IMR-90 (cell line): ENCODE results near the gene PLCH1. TPM values are rescaled to one million over a fixed set of nuclear protein-coding genes. Genes with fewer than 3 reads are reported as not detected.

Experiments used
- ATAC-seq: fragments of 200-7000 bp; cut with Tn5 transposase; 2 replicates; pipeline ENCODE4 v1.9.1; 2020; ENCODE audit warnings: low read depth, mild to moderate bottlenecking, moderate library complexity
- BruUV-seq: library from RNA; stranded (reverse); fragments of 400-500 nt; replicated peaks from 2 replicates; lab custom pipeline; 2021; lab: Mats Ljungman, UMichigan
- CTCF ChIA-PET: fragments of 300-600 bp; formaldehyde crosslinking; extraction: SDS; loops from one replicate; lab custom pipeline; 2021; ENCODE audit warnings: antibody characterized with exemption; lab: Yijun Ruan, JAX
- POLR2A ChIA-PET: fragments of 300-600 bp; sonication (Branson Sonifier 250); formaldehyde crosslinking; loops from one replicate; lab custom pipeline; 2022; ENCODE audit warnings: antibody characterized with exemption; ENCODE audit not compliant: unreplicated experiment; lab: Charles Lee
- DNase-seq: peaks from one replicate; pipeline ENCODE4 v3.0.0; 2013
- H2AFZ ChIP-seq: replicated peaks from 2 replicates; pipeline ENCODE3; 2013; ENCODE audit warnings: low read length, mild to moderate bottlenecking; ENCODE audit not compliant: poor library complexity
- H2AK5ac ChIP-seq: 2 replicates; pipeline ENCODE4 v1.6.1; 2013; ENCODE audit warnings: low read depth, low read length, inconsistent platforms
- H2AK9ac ChIP-seq: replicated peaks from 2 replicates; pipeline ENCODE3; 2013; ENCODE audit warnings: mild to moderate bottlenecking, low read depth, low read length, moderate library complexity; ENCODE audit not compliant: poor library complexity
- H2BK120ac ChIP-seq: 2 replicates; pipeline ENCODE4 v1.6.1; 2013; ENCODE audit warnings: low read depth, low read length, inconsistent platforms
- H2BK15ac ChIP-seq: 3 replicates; pipeline ENCODE4 v1.6.1; 2013; ENCODE audit warnings: low read depth, low read length, inconsistent platforms
- H2BK20ac ChIP-seq: 2 replicates; pipeline ENCODE4 v1.6.1; 2013; ENCODE audit warnings: low read depth, mild to moderate bottlenecking, inconsistent platforms, low read length, moderate library complexity
- H2BK5ac ChIP-seq: 2 replicates; pipeline ENCODE4 v1.6.1; 2013; ENCODE audit warnings: mild to moderate bottlenecking, low read depth, low read length, inconsistent platforms; ENCODE audit not compliant: poor library complexity, severe bottlenecking
- H3K14ac ChIP-seq: replicated peaks from 2 replicates; pipeline ENCODE4 v1.6.1; 2013; ENCODE audit warnings: low read depth, low read length, inconsistent platforms
- H3K18ac ChIP-seq: 2 replicates; pipeline ENCODE4 v1.6.1; 2013; ENCODE audit warnings: low read depth, low read length, control low read depth
- H3K23ac ChIP-seq: 2 replicates; pipeline ENCODE4 v1.6.1; 2013; ENCODE audit warnings: low read depth, low read length, inconsistent platforms
- H3K27ac ChIP-seq: 2 replicates; pipeline ENCODE4 v1.5.1; 2013; ENCODE audit warnings: mild to moderate bottlenecking, control low read depth, low read length; ENCODE audit not compliant: insufficient read depth
- H3K27me3 ChIP-seq: 2 replicates; pipeline ENCODE4 v1.6.1; 2013; ENCODE audit warnings: low read length; ENCODE audit not compliant: control insufficient read depth, insufficient read depth
- H3K36me3 ChIP-seq: 2 replicates; pipeline ENCODE4 v1.6.1; 2013; ENCODE audit warnings: low read length, mixed read lengths; ENCODE audit not compliant: control insufficient read depth, insufficient read depth
- H3K4ac ChIP-seq: 2 replicates; pipeline ENCODE4 v1.6.1; 2013; ENCODE audit warnings: low read depth, low read length, inconsistent platforms
- H3K4me1 ChIP-seq: 2 replicates; pipeline ENCODE4 v1.6.1; 2013; ENCODE audit warnings: low read length, mixed read lengths; ENCODE audit not compliant: control insufficient read depth, insufficient read depth
- H3K4me2 ChIP-seq: 2 replicates; pipeline ENCODE4 v1.6.1; 2013; ENCODE audit warnings: low read depth, mild to moderate bottlenecking, control low read depth, low read length, moderate library complexity
- H3K4me3 ChIP-seq: 2 replicates; pipeline ENCODE4 v1.5.1; 2013; ENCODE audit warnings: low read depth, mild to moderate bottlenecking, control low read depth, low read length, moderate library complexity; ENCODE audit not compliant: insufficient read depth
- H3K56ac ChIP-seq: 2 replicates; pipeline ENCODE4 v1.6.1; 2013; ENCODE audit warnings: low read length, inconsistent platforms; ENCODE audit not compliant: insufficient read depth; ENCODE audit errors: extremely low read depth
- H3K79me1 ChIP-seq, 2 experiments: 2 replicates each; pipeline ENCODE4 v1.6.1; 2013; ENCODE audit warnings: low read length in 2 of 2, inconsistent platforms in 1 of 2, low read depth in 1 of 2
- H3K9ac ChIP-seq: 2 replicates; pipeline ENCODE4 v1.6.1; 2013; ENCODE audit warnings: low read depth, low read length, control low read depth
- H3K9me1 ChIP-seq: 2 replicates; pipeline ENCODE4 v1.6.1; 2013; ENCODE audit warnings: low read length, inconsistent platforms; ENCODE audit not compliant: insufficient read depth
- H3K9me3 ChIP-seq: 2 replicates; pipeline ENCODE4 v1.6.1; 2013; ENCODE audit warnings: low read length; ENCODE audit not compliant: control insufficient read depth, insufficient read depth
- H4K20me1 ChIP-seq: 2 replicates; pipeline ENCODE4 v1.6.1; 2013; ENCODE audit warnings: low read length, inconsistent platforms; ENCODE audit not compliant: insufficient read depth
- H4K5ac ChIP-seq: 2 replicates; pipeline ENCODE4 v1.6.1; 2013; ENCODE audit warnings: mild to moderate bottlenecking, low read depth, low read length, control low read depth
- H4K8ac ChIP-seq, 2 experiments: 2 replicates each; pipeline ENCODE4 v1.6.1; 2013; ENCODE audit warnings: low read depth in 2 of 2, low read length in 2 of 2, control low read depth in 1 of 2, inconsistent platforms in 1 of 2
- H4K91ac ChIP-seq: 2 replicates; pipeline ENCODE4 v1.6.1; 2013; ENCODE audit warnings: low read depth, low read length, inconsistent platforms; ENCODE audit not compliant: insufficient read depth
- MAFK ChIP-seq: IDR thresholded peaks from 2 replicates; pipeline ENCODE4 v1.6.1; 2012; ENCODE audit warnings: low read depth, low read length, improper control_type of control experiment
- dilution Hi-C: fragments of 300-500 bp; cut with HindIII; formaldehyde crosslinking; loops from one replicate; pipeline ENCODE4 v1.14.3; 2018; ENCODE audit warnings: low sequenced_read_pairs; ENCODE audit not compliant: unreplicated experiment
- in situ Hi-C: fragments of 300-500 bp; cut with MboI; formaldehyde crosslinking; loops from 3 replicates; pipeline ENCODE4 v1.14.3; 2019; ENCODE audit warnings: low sequenced_read_pairs, inconsistent platforms, mixed read lengths
- intact Hi-C: fragments of 100-400 bp; cut with micrococcal nuclease; formaldehyde crosslinking; loops from 2 replicates; pipeline ENCODE4 v1.10.0; 2022
- polyA plus RNA-seq, 3 experiments: library from polyadenylated mRNA; depleted of rRNA; stranded (reverse); fragments of >200 nt; gene quantifications; 2 replicates each; pipeline ENCODE4 v1.2.3, GENCODE V29; 2012; ENCODE audit warnings: low replicate concordance in 1 of 3
- total RNA-seq: library from RNA; depleted of rRNA; stranded (reverse); fragments of >200 nt; gene quantifications from 2 replicates; pipeline ENCODE4 v1.2.3, GENCODE V29; 2012

The PLCH1 gene
- total and polyA plus RNA-seq, 2 of the 4 experiments (the other 2 are of a cell fraction), result not detected

GRCh38 chr3:155330370-155330769 lies 414.5 kb downstream of the PLCH1 start:
- no peak for TF ChIP-seq MAFK
- no peaks in the 10 kb centered on the region for H3K9me3 ChIP-seq
- no peak overlapping the region for H4K8ac ChIP-seq
- H3K36me3 ChIP-seq, result no peaks in the 10 kb centered on the region
- H2AFZ ChIP-seq, result no peak overlapping the region
- in situ Hi-C loops (loop anchor here (25.0 kb wide), 1 partner anchor 768 kb away; no protein-coding TSS in a partner anchor), intact Hi-C loops (no loop called here), dilution Hi-C loops (no loop called here)
- no peak overlapping the region for H4K5ac ChIP-seq
- H3K18ac ChIP-seq, result no peak overlapping the region
- no peak overlapping the region for H2BK20ac ChIP-seq
- no peak overlapping the region for H3K23ac ChIP-seq
- no peak overlapping the region for H3K14ac ChIP-seq
- H3K9ac ChIP-seq, result no peak overlapping the region
- no peaks in the 10 kb centered on the region for H4K20me1 ChIP-seq
- no peak overlapping the region for H3K27ac ChIP-seq
- no peaks in the 10 kb centered on the region for H3K4me1 ChIP-seq
- ATAC-seq (no peak), DNase-seq (no peak)
- no peaks in the 10 kb centered on the region; the same call in 1 of the 2 replicates for H3K9me1 ChIP-seq
- POLR2A ChIA-PET, result no interaction called here
- H2BK15ac ChIP-seq, result no peak overlapping the region
- H3K56ac ChIP-seq, result no peak overlapping the region
- no peak overlapping the region for H4K91ac ChIP-seq
- CTCF ChIA-PET, result no interaction called here
- no peak overlapping the region for H2AK5ac ChIP-seq
- H3K27me3 ChIP-seq, result peaks cover 1% of the 10 kb centered on the region; the same call in 1 of the 2 replicates
- H2BK120ac ChIP-seq, result no peak overlapping the region
- no peak overlapping the region for H2AK9ac ChIP-seq
- no peak overlapping the region for H3K4ac ChIP-seq
- H3K4me3 ChIP-seq, result no peak overlapping the region
- H3K79me1 ChIP-seq, result no peaks in the 10 kb centered on the region
- no peak overlapping the region for H3K4me2 ChIP-seq
- H2BK5ac ChIP-seq, result no peak overlapping the region
- BruUV-seq, result no TSS peak
